Left ventricle myocardium inferior (tissue), 1 donor: Measurements from ENCODE around the gene CERS5. TPM values are rescaled to one million over a fixed set of nuclear protein-coding genes. Genes with fewer than 3 reads are reported as not detected.
"Not testable (repeated sequence)": the region's sequence is repeated elsewhere in the genome, so short reads cannot be mapped to it uniquely, and the experiment has no call there.

Source experiments
- DNase-seq: peaks from one replicate; pipeline ENCODE4 v3.0.0-alpha.2; 2020
- H3K27ac ChIP-seq: fragments of 200-600 bp; replicated peaks from 2 replicates; pipeline ENCODE4 v1.8.0; 2021
- H3K27me3 ChIP-seq: fragments of 200-600 bp; 2 replicates; pipeline ENCODE4 v1.8.0; 2021; ENCODE audit warnings: low read depth
- H3K36me3 ChIP-seq: fragments of 200-600 bp; 2 replicates; pipeline ENCODE4 v1.8.0; 2021
- H3K4me1 ChIP-seq: fragments of 200-600 bp; 2 replicates; pipeline ENCODE4 v1.8.0; 2021
- H3K4me3 ChIP-seq: fragments of 200-600 bp; 2 replicates; pipeline ENCODE4 v1.8.0; 2021; ENCODE audit warnings: mild to moderate bottlenecking, moderate library complexity
- H3K9me3 ChIP-seq: fragments of 200-600 bp; replicated peaks from 2 replicates; pipeline ENCODE4 v1.8.0; 2021
- intact Hi-C: fragments of 100-400 bp; cut with micrococcal nuclease; formaldehyde crosslinking; loops from one replicate; pipeline ENCODE4 v1.11.0; 2022
- total RNA-seq: library from RNA; stranded (reverse); fragmentation: NEBNext Ultra II Directional; extraction: Animal tissue kit (Norgen Biotek cat#: 25700); gene quantifications from one replicate; pipeline ENCODE4 v1.2.1, GENCODE V29; 2021
- TF ChIP-seq, protein P1 (sequence below): fragments of 200-600 bp; IDR thresholded peaks from 2 replicates; pipeline ENCODE4 v1.8.0; 2021; ENCODE audit warnings: antibody characterized with exemption, mild to moderate bottlenecking, borderline replicate concordance
- donor health status: DM: no; HTN: yes; CAD: no; lungs with severe emphysema.

The CERS5 gene
- total RNA-seq, 1 donor from 2014 or later: 7.6 TPM

- Histone ChIP-seq H3K27ac (peak overlapping the region; percentile 100), H3K4me1 (peaks cover 37% of the 10 kb centered on the region), H3K9me3 (no peaks in the 10 kb centered on the region), H3K27me3 (peaks cover under 1% of the 10 kb centered on the region), H3K4me3 (peak overlapping the region; percentile 98), H3K36me3 (peaks cover 45% of the 10 kb centered on the region)
- TF ChIP-seq, protein P1, sequence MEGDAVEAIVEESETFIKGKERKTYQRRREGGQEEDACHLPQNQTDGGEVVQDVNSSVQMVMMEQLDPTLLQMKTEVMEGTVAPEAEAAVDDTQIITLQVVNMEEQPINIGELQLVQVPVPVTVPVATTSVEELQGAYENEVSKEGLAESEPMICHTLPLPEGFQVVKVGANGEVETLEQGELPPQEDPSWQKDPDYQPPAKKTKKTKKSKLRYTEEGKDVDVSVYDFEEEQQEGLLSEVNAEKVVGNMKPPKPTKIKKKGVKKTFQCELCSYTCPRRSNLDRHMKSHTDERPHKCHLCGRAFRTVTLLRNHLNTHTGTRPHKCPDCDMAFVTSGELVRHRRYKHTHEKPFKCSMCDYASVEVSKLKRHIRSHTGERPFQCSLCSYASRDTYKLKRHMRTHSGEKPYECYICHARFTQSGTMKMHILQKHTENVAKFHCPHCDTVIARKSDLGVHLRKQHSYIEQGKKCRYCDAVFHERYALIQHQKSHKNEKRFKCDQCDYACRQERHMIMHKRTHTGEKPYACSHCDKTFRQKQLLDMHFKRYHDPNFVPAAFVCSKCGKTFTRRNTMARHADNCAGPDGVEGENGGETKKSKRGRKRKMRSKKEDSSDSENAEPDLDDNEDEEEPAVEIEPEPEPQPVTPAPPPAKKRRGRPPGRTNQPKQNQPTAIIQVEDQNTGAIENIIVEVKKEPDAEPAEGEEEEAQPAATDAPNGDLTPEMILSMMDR: no peak
- no peak for DNase-seq
- intact Hi-C loops: no loop called here
Measured at GRCh38 chr12:50086148-50086547, 81.0 kb downstream of the CERS5 start.

GRCh38 chr12:50085615-50086072 lies 81.5 kb downstream of the CERS5 start:
- intact Hi-C loops: no loop called here

DNA sequence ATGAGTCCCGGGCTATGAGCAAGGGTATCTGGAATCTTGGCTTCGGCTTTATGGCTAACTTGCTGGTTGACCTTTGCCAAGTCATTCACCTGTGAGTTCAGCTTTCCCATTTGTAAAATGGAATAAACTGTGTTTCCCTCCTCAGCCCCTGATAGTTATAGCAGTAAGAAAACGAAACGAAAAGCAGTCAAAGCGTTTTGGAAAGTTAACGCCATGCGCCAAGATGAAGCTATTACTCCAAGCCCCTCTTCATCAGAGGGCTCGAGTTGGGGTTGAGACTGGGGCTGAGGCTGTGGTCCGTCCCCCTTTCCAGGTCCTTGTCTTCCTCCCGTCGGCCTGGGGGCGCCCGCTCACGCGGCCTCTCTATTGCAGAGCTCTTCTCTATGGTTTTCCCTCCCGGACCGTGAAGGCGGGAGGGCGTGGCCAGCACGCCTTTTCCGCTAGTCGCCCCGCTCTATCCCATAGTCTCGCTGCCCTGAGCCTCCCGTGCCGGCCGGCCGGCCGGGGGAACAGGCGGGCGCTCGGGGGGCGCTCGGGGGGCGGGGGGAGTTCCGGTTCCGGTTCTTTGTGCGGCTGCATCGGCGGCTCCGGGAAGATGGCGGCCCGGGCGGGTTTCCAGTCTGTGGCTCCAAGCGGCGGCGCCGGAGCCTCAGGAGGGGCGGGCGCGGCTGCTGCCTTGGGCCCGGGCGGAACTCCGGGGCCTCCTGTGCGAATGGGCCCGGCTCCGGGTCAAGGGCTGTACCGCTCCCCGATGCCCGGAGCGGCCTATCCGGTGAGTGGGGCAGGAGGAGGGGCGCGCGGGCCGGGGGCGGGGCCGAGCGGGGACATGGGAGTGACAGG lies 82.2 kb downstream of the CERS5 start, which contains the start of gene SMARCD1:
Gene SMARCD1, plus strand, starts transcription at position 568 of the 840 bp plus-strand sequence. Its CDS starts 28 bp downstream, at position 596.
- peak within 1 kb of the TSS; percentile 100 for H3K27ac ChIP-seq
- H3K4me1 ChIP-seq: peaks cover 41% of the 10 kb centered on the region
- DNase-seq: peak; percentile 93
- H3K36me3 ChIP-seq: peaks cover 33% of the 10 kb centered on the region
- H3K27me3 ChIP-seq: peaks cover 7% of the 10 kb centered on the region
- H3K9me3 ChIP-seq: no peaks in the 10 kb centered on the region
- intact Hi-C loops: no loop called here
- peak within 1 kb of the TSS; percentile 98 for H3K4me3 ChIP-seq
- TF ChIP-seq, protein P1: peak; percentile 40

More at GRCh38 chr12:50085615-50086072, 81.5 kb downstream of the CERS5 start:
- Histone ChIP-seq H3K9me3 (no peaks in the 10 kb centered on the region), H3K4me1 (peaks cover 41% of the 10 kb centered on the region), H3K36me3 (peaks cover 40% of the 10 kb centered on the region), H3K27ac (peak overlapping the region; percentile 100), H3K27me3 (peaks cover 5% of the 10 kb centered on the region), H3K4me3 (peak overlapping the region; percentile 98)
- no peak for DNase-seq
- TF ChIP-seq, protein P1: no peak

DNA sequence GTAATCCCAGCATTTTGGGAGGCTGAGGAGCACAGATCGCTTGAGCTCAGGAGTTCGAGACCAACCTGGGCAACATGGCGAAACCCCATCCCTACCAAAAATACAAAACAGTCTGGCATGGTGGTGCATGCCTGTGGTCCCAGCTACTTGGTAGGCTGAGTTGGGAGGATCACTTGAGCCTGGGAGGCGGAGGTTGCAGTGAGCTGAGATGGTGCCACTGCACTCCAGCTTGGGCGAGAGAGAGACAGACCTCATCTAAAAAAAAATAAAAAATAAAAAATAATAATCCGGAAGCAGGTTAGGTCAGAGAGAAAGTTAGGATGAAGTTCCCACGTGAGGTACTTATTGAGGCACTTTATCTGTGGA lies 82.8 kb downstream of the CERS5 start:
- peak overlapping the region; percentile 100 for H3K27ac ChIP-seq
- intact Hi-C loops, H3K9me3 ChIP-seq, H3K27me3 ChIP-seq, DNase-seq: not testable (repeated sequence)
- peak overlapping the region; percentile 98 for H3K4me3 ChIP-seq
- peaks cover 27% of the 10 kb centered on the region for H3K36me3 ChIP-seq
- peaks cover 41% of the 10 kb centered on the region for H3K4me1 ChIP-seq

DNA sequence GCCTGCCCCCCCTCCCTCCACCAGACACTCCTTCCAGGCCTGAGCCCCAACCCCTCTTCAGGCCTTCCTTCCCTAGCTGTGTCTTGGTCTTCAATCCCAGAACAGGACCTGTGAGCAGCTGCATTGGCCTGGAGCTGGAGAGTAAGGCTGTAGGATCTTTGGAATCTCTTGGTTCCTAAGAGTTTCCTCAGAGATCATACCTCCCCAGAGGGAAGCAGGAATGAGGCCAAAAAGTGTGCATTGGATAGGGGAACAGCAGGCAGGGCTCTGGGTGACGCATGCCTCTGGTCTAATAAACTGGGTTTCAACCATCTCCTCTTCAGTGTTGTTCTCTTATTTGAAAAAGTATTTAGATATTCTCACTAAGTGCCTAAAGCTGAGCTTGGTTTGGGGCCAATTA lies 83.9 kb downstream of the CERS5 start:
- no peak overlapping the region for H3K4me3 ChIP-seq
- H3K36me3 ChIP-seq: peaks cover 16% of the 10 kb centered on the region
- intact Hi-C loops: no loop called here
- no peak overlapping the region for H3K27ac ChIP-seq
- H3K4me1 ChIP-seq: peaks cover 35% of the 10 kb centered on the region
- no peaks in the 10 kb centered on the region for H3K9me3 ChIP-seq
- TF ChIP-seq, protein P1: no peak
- DNase-seq: no peak
- H3K27me3 ChIP-seq: peaks cover 7% of the 10 kb centered on the region

- no peak overlapping the region for H3K4me3 ChIP-seq
- no peak for DNase-seq
- H3K27ac ChIP-seq: no peak overlapping the region
- H3K9me3 ChIP-seq: no peaks in the 10 kb centered on the region
- TF ChIP-seq, protein P1: no peak
- H3K36me3 ChIP-seq: peaks cover 11% of the 10 kb centered on the region
- peaks cover 28% of the 10 kb centered on the region for H3K4me1 ChIP-seq
- peaks cover 7% of the 10 kb centered on the region for H3K27me3 ChIP-seq
- intact Hi-C loops: no loop called here
Measured at GRCh38 chr12:50082644-50083043, 84.5 kb downstream of the CERS5 start.
